Heart left ventricle (tissue), 16 donors: ENCODE results near the gene APLP2. TPM values are rescaled to one million over a fixed set of nuclear protein-coding genes. Genes with fewer than 3 reads are reported as not detected.
A peak's percentile ranks its signal among the peaks of the same experiment; 100 is the strongest.

ENCODE experiments used
- ATAC-seq, 4 donors: fragments of 200-7000 bp; cut with Tn5 transposase; one replicate each; pipeline ENCODE4 v1.9.1; 2020 to 2022; ENCODE audit warnings: moderate library complexity in 4 of 4, mild to moderate bottlenecking in 3 of 4, moderate number of reproducible peaks in 1 of 4
- DNase-seq, 5 donors: peaks; one replicate each; pipeline ENCODE4 v3.0.0-alpha.2; 2020
- H3K27ac ChIP-seq, 12 donors: fragments of 200-600 bp; sonication (generic) in 4 of 12; one replicate each; pipeline versions ENCODE4 v1.5.0 to v1.8.0; 2016 to 2022; ENCODE audit warnings: mild to moderate bottlenecking in 2 of 12
- H3K27me3 ChIP-seq, 9 donors: fragments of 200-600 bp; sonication (generic) in 2 of 9; one replicate each; pipeline versions ENCODE4 v1.5.1 to v1.8.0; 2016 to 2022; ENCODE audit warnings: mild to moderate bottlenecking in 3 of 9
- H3K36me3 ChIP-seq, 9 donors: fragments of 200-600 bp; sonication (generic) in 2 of 9; one replicate each; pipeline versions ENCODE4 v1.5.0 to v1.8.0; 2018 to 2022; ENCODE audit warnings: mild to moderate bottlenecking in 2 of 9
- H3K4me1 ChIP-seq, 12 donors: fragments of 200-600 bp; sonication (generic) in 4 of 12; one replicate each; pipeline versions ENCODE4 v1.5.0 to v1.8.0; 2016 to 2022; ENCODE audit warnings: mild to moderate bottlenecking in 3 of 12
- H3K4me3 ChIP-seq, 12 donors: fragments of 200-600 bp; sonication (generic) in 4 of 12; one replicate each; pipeline versions ENCODE4 v1.5.0 to v1.8.0; 2017 to 2022; ENCODE audit warnings: mild to moderate bottlenecking in 9 of 12, moderate library complexity in 4 of 12
- H3K9me3 ChIP-seq, 12 donors: fragments of 200-600 bp; sonication (generic) in 4 of 12; one replicate each; pipeline versions ENCODE4 v1.5.0 to v1.8.0; 2016 to 2022; ENCODE audit warnings: mild to moderate bottlenecking in 1 of 12
- CTCF ChIP-seq, 12 donors: fragments of 200-600 bp; sonication (generic) in 4 of 12; IDR thresholded peaks; one replicate each; pipeline versions ENCODE4 v1.5.0 to v1.8.0; 2018 to 2022; ENCODE audit warnings: antibody characterized with exemption in 12 of 12, mild to moderate bottlenecking in 5 of 12
- POLR2A ChIP-seq, 2 donors: fragments of 450-650 bp; IDR thresholded peaks; one replicate each; pipeline ENCODE4 v1.6.1; 2017; ENCODE audit warnings: antibody characterized with exemption in 2 of 2, mild to moderate bottlenecking in 2 of 2, moderate library complexity in 2 of 2
- WGBS, 4 donors: extraction: QIAGEN DNeasy Blood & Tissue Kit in 2 of 4; methylation state at CpG; one replicate each; pipeline versions ENCODE4 v1.1.5 to v1.1.7; 2013 to 2018; 5-methylcytosine and 5-hydroxymethylcytosine counted together
- intact Hi-C, 10 donors: fragments of 100-400 bp; cut with DNase I; formaldehyde crosslinking; loops; one replicate each; pipeline versions ENCODE4 v1.11.1 to v1.14.2; 2022
- polyA plus RNA-seq, 2 donors: library from polyadenylated mRNA; stranded (reverse); fragments of 200-250 nt; gene quantifications; one replicate each; pipeline ENCODE4 v1.2.3, GENCODE V29; 2013
- total RNA-seq, 9 donors: library from RNA; depleted of rRNA in 2 of 9; stranded (reverse); fragments of >200 nt in 2 of 9; fragmentation: NEBNext Ultra II Directional in 3 of 9; extraction: Animal tissue kit (Norgen Biotek cat#: 25700) in 3 of 9; gene quantifications; one replicate each; pipeline versions ENCODE4 v1.1.0 to v1.2.4, GENCODE V29; 2016 to 2023
- donor health status: ischemic (EF 13 %, LVEDD 7.1; RV severe dilation, severe dysfunction).
- donor health status: healthy with polysubstance abuse.
- donor health status: DM: no; HTN: yes; CAD: no.
- donor health status: DM: no; HTN: no; CAD: no.
- donor health status: ischemic (EF 25% LVEDD 6.9; RV normal size, moderate dysfunction).
- donor health status: ischemic (EF 25% LVEDD 5.7; RV mildly dilated, moderate dysfunction).
- donor health status: healthy.
- donor health status: DM: yes; HTN: yes; CAD: no.
- donor health status: ischemic (EF 35%, LVEDD 5.7; RV mildly dilated, moderate dysfunction).
- donor health status: nonischemic (EF 11% LVEDD 7.7; RV severe dilation, severe dysfunction).
- donor health status: DM: yes; HTN: yes; CAD: no.
- donor health status: PGD.
- donor health status: ischemic (EF 29% LVEDD 5.4; RV normal size, mild dysfunction).
- donor health status: nonischemic (EF 23%, LVEDD 6.1; RV moderate dilation, normal function).

APLP2 gene
- total and polyA plus RNA-seq, 11 donors, result 121 to 423 (median 325) TPM

GRCh38 chr11:130133716-130134115 is 64.0 kb downstream of the APLP2 start:
- 71 to 80% (median 78%) methylated on average over 8 of the region's 8 CpGs for WGBS, 4 donors

GRCh38 chr11:130136107-130136506 is 66.4 kb downstream of the APLP2 start:
- peaks cover 0 to 17% (median 10%) of the 10 kb centered on the region in 12 donors for H3K4me1 ChIP-seq
- peaks cover 2 to 87% (median 62%) of the 10 kb centered on the region in 9 donors for H3K36me3 ChIP-seq
- peak overlapping the region in 2 of 12 donors; percentile 17 to 26 for H3K27ac ChIP-seq
- H3K4me3 ChIP-seq, result no peak overlapping the region
- no peaks in the 10 kb centered on the region for H3K27me3 ChIP-seq
- no peak for DNase-seq
- intact Hi-C loops, result loop anchor here in 1 of 10 donors (10.0 kb wide), 1 partner anchor 141 kb away; no protein-coding TSS in a partner anchor
- WGBS, 4 donors, result 34 to 62% (median 52%) methylated on average over 7 of the region's 7 CpGs
- peak; percentile 21 to 47 (median 40) for ATAC-seq
- TF ChIP-seq POLR2A (IDR thresholded peaks at IDR 0.05) (no peak), CTCF (IDR thresholded peaks at IDR 0.05) (no peak)
- no peaks in the 10 kb centered on the region for H3K9me3 ChIP-seq

More at GRCh38 chr11:130133716-130134115, 64.0 kb downstream of the APLP2 start:
- no peaks in the 10 kb centered on the region for H3K9me3 ChIP-seq
- intact Hi-C loops, result loop anchor here (2.0 to 10.0 kb wide), 7 partner anchors 61 to 213 kb away; partner anchors contain the start of genes PRDM10 (in 3 of the 10) and APLP2 (in 2 of the 10)
- TF ChIP-seq CTCF (IDR thresholded peaks at IDR 0.05), result no peak
- no peak for TF ChIP-seq POLR2A (IDR thresholded peaks at IDR 0.05)
- H3K4me3 ChIP-seq, result no peak overlapping the region
- ATAC-seq (no peak), DNase-seq (no peak)
- H3K36me3 ChIP-seq, result peaks cover 2 to 91% (median 75%) of the 10 kb centered on the region in 9 donors
- peaks cover 0 to 4% (median 0%) of the 10 kb centered on the region in 12 donors for H3K4me1 ChIP-seq
- H3K27me3 ChIP-seq, result no peaks in the 10 kb centered on the region
- H3K27ac ChIP-seq, result no peak overlapping the region

GRCh38 chr11:130137999-130138398 is 68.3 kb downstream of the APLP2 start:
- WGBS, 4 donors, result 89 to 91% (median 90%) methylated on average over 9 of the region's 9 CpGs

More at GRCh38 chr11:130137999-130138398, 68.3 kb downstream of the APLP2 start:
- no peak for DNase-seq
- Histone ChIP-seq H3K9me3 (no peaks in the 10 kb centered on the region), H3K27ac (no peak overlapping the region), H3K36me3 (peaks cover 2 to 89% (median 60%) of the 10 kb centered on the region in 9 donors), H3K27me3 (no peaks in the 10 kb centered on the region), H3K4me3 (no peak overlapping the region), H3K4me1 (peaks cover 0 to 32% (median 12%) of the 10 kb centered on the region in 12 donors)
- no peak for ATAC-seq
- no peak for TF ChIP-seq CTCF (IDR thresholded peaks at IDR 0.05)
- TF ChIP-seq POLR2A (IDR thresholded peaks at IDR 0.05), result no peak
- intact Hi-C loops, result loop anchor here in 1 of 10 donors (10.0 kb wide), 1 partner anchor 143 kb away; no protein-coding TSS in a partner anchor
